Measurements from ENCODE around the gene RALGAPA2. TPM values are rescaled to one million over a fixed set of nuclear protein-coding genes. Genes with fewer than 3 reads are reported as not detected.

The RALGAPA2 gene
- total RNA-seq, 1 experiment from 2014 or later, result 10.8 TPM

DNA sequence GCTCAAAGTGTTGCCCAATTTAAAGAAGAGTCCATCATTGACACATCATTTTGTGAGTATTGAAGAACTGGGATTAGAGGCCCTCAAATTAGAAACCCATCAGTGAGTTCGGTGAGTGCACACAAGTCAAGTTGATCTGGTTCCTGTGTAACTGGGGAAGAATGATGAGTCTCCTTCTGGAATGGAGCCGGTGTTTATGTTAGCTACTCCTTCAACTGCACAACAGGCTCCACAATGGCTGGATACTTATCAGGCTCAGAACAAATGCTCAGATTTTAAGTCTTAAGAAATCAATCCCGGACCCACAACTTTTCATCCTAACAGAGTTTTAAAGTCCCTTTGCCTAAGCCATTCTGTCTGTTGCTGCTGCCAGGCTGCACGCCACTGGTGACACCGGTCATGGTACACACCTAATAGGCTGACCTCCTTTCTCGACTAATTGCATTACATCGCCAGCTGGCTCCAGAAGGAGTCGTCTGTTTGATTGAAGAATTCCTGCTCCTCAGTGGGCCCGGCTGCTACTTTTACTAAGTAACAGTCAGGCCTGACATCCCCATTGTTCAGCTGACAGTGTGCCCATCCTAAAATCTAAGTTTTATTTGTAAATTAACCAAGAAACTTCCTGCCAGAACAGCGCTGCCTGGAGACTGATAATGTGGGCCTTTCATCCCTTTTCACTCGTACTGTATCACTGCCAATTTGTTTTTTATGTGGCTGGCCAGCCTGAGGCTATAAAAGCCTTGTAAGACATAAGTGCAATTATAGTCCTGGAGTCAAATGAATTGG lies 214.2 kb downstream of the RALGAPA2 start:
- Histone ChIP-seq H3K36me3 (ENCODE audit: control insufficient read depth in 1 of 2, insufficient read depth in 2 of 2, low read length in 2 of 2) (no peaks in the 10 kb centered on the region; a peak in 1 of 4 replicates), H2AFZ (ENCODE audit: low read depth, low read length, poor library complexity, severe bottlenecking) (no peak overlapping the region), H3K27ac (ENCODE audit: low read depth, low read length) (no peak overlapping the region), H3K9me3 (ENCODE audit: control insufficient read depth in 1 of 2, insufficient read depth in 1 of 2, low read depth in 1 of 2, low read length in 2 of 2) (no peaks in the 10 kb centered on the region), H3K79me2 (ENCODE audit: insufficient read depth, low read length) (no peaks in the 10 kb centered on the region), H4K20me1 (ENCODE audit: insufficient read depth) (no peaks in the 10 kb centered on the region), H3K4me3 (replicated peaks in 1 of 2; ENCODE audit: low read depth in 1 of 2, low read length in 2 of 2) (no peak overlapping the region), H3K4me1 (ENCODE audit: control insufficient read depth in 1 of 2, insufficient read depth in 2 of 2, low read length in 2 of 2) (no peaks in the 10 kb centered on the region), H3K9me2 (ENCODE audit: insufficient read depth) (no peaks in the 10 kb centered on the region), H3K4me2 (ENCODE audit: low read length) (no peak overlapping the region), H3K27me3 (ENCODE audit: insufficient read depth, low read length) (no peaks in the 10 kb centered on the region), H3K9ac (ENCODE audit: low read length) (no peak overlapping the region)
- TF ChIP-seq YY1 (IDR thresholded peaks at IDR 0.05; ENCODE audit: extremely low read depth, insufficient replicate concordance, low read depth, low read length) (no peak), SIN3A (IDR thresholded peaks at IDR 0.05; ENCODE audit: low read depth) (no peak)
- TF ChIP-seq, protein P1, sequence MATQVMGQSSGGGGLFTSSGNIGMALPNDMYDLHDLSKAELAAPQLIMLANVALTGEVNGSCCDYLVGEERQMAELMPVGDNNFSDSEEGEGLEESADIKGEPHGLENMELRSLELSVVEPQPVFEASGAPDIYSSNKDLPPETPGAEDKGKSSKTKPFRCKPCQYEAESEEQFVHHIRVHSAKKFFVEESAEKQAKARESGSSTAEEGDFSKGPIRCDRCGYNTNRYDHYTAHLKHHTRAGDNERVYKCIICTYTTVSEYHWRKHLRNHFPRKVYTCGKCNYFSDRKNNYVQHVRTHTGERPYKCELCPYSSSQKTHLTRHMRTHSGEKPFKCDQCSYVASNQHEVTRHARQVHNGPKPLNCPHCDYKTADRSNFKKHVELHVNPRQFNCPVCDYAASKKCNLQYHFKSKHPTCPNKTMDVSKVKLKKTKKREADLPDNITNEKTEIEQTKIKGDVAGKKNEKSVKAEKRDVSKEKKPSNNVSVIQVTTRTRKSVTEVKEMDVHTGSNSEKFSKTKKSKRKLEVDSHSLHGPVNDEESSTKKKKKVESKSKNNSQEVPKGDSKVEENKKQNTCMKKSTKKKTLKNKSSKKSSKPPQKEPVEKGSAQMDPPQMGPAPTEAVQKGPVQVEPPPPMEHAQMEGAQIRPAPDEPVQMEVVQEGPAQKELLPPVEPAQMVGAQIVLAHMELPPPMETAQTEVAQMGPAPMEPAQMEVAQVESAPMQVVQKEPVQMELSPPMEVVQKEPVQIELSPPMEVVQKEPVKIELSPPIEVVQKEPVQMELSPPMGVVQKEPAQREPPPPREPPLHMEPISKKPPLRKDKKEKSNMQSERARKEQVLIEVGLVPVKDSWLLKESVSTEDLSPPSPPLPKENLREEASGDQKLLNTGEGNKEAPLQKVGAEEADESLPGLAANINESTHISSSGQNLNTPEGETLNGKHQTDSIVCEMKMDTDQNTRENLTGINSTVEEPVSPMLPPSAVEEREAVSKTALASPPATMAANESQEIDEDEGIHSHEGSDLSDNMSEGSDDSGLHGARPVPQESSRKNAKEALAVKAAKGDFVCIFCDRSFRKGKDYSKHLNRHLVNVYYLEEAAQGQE (IDR thresholded peaks at IDR 0.05; ENCODE audit: low read depth), result no peak
- TF ChIP-seq, protein P2, sequence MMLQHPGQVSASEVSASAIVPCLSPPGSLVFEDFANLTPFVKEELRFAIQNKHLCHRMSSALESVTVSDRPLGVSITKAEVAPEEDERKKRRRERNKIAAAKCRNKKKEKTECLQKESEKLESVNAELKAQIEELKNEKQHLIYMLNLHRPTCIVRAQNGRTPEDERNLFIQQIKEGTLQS (IDR thresholded peaks at IDR 0.05), result no peak
- BruUV-seq (replicated peaks), result no TSS peak
- ChIA-PET CTCF (no interaction called here), POLR2A (no interaction called here), RAD21 (ENCODE audit: low non-redundant PET in 1 of 2, low total read pairs in 2 of 2, uncharacterized antibody in 2 of 2, unreplicated experiment in 2 of 2) (no interaction called here)
- ATAC-seq (no peak), DNase-seq (ENCODE audit: low read depth, low spot score) (no peak)
- intact Hi-C loops (cut with micrococcal nuclease), result no loop called here

All from HCT116 (cell line).